GM19240 (cell line): ENCODE results near the gene PRICKLE2.

Experiments used
- DNase-seq: peaks from one replicate; pipeline ENCODE4 v3.0.0; 2011; ENCODE audit warnings: low spot score; ENCODE audit not compliant: insufficient read length

Gene PRICKLE2

GRCh38 chr3:64160000-64160695, 65.1 kb downstream of the PRICKLE2 start:
- no peak for DNase-seq

- no peak for DNase-seq
Observed at GRCh38 chr3:64158334-64158733, 66.9 kb downstream of the PRICKLE2 start.

GRCh38 chr3:64157150-64158035, 67.9 kb downstream of the PRICKLE2 start:
- DNase-seq: no peak

- DNase-seq: no peak
Observed at GRCh38 chr3:64155328-64155727, 69.9 kb downstream of the PRICKLE2 start.

GRCh38 chr3:64152676-64153466, 72.4 kb downstream of the PRICKLE2 start:
- DNase-seq: no peak

GRCh38 chr3:64152086-64152485, 73.2 kb downstream of the PRICKLE2 start:
- no peak for DNase-seq

GRCh38 chr3:64151342-64151871, 73.9 kb downstream of the PRICKLE2 start:
- no peak for DNase-seq

GRCh38 chr3:64150623-64151207, 74.6 kb downstream of the PRICKLE2 start:
- DNase-seq: no peak

- no peak for DNase-seq
Observed at GRCh38 chr3:64149886-64150285, 75.4 kb downstream of the PRICKLE2 start.

GRCh38 chr3:64148955-64149653, 76.2 kb downstream of the PRICKLE2 start:
- no peak for DNase-seq

GRCh38 chr3:64147211-64147610, 78.1 kb downstream of the PRICKLE2 start:
- DNase-seq: no peak

- DNase-seq: no peak
Observed at GRCh38 chr3:64145438-64145837, 79.8 kb downstream of the PRICKLE2 start.

GRCh38 chr3:64144241-64144900, 80.9 kb downstream of the PRICKLE2 start:
- DNase-seq: no peak

GRCh38 chr3:64143409-64144130, 81.7 kb downstream of the PRICKLE2 start:
- DNase-seq: no peak

GRCh38 chr3:64141476-64141875, 83.8 kb downstream of the PRICKLE2 start:
- DNase-seq: no peak

GRCh38 chr3:64140651-64141050, 84.6 kb downstream of the PRICKLE2 start:
- DNase-seq: no peak

- DNase-seq: no peak
Observed at GRCh38 chr3:64138656-64139375, 86.5 kb downstream of the PRICKLE2 start.

GRCh38 chr3:64138046-64138445, 87.2 kb downstream of the PRICKLE2 start:
- DNase-seq: no peak

- no peak for DNase-seq
Observed at GRCh38 chr3:64134882-64135281, 90.4 kb downstream of the PRICKLE2 start.
